ENCODE measurements around the gene P2RX1.
"Not testable (repeated sequence)": the region's sequence is repeated elsewhere in the genome, so short reads cannot be mapped to it uniquely, and the experiment has no call there.

P2RX1 gene

GRCh38 chr17:3885271-3885670 lies 31.0 kb downstream of the P2RX1 start:
- no peak for FAIRE-seq

GRCh38 chr17:3884188-3884587 lies 32.1 kb downstream of the P2RX1 start:
- FAIRE-seq: no peak

- FAIRE-seq: no peak
These were observed 34.0 kb downstream of the P2RX1 start for GRCh38 chr17:3882276-3882675.

- FAIRE-seq: no peak
These were observed 35.3 kb downstream of the P2RX1 start for GRCh38 chr17:3880983-3881382.

- no peak for FAIRE-seq
These were observed 36.5 kb downstream of the P2RX1 start for GRCh38 chr17:3879591-3880417.

- FAIRE-seq: no peak
These were observed 37.1 kb downstream of the P2RX1 start for GRCh38 chr17:3879186-3879585.

- no peak for FAIRE-seq
These were observed 39.0 kb downstream of the P2RX1 start for GRCh38 chr17:3877220-3877619.

GRCh38 chr17:3875317-3875716 lies 40.9 kb downstream of the P2RX1 start:
- no peak for FAIRE-seq

GRCh38 chr17:3873862-3874261 lies 42.4 kb downstream of the P2RX1 start:
- FAIRE-seq: no peak

GRCh38 chr17:3870871-3871306 lies 45.4 kb downstream of the P2RX1 start:
- FAIRE-seq: no peak

GRCh38 chr17:3867606-3868005 lies 48.7 kb downstream of the P2RX1 start:
- FAIRE-seq: no peak

- FAIRE-seq: no peak
These were observed 49.2 kb downstream of the P2RX1 start for GRCh38 chr17:3867106-3867505.

- FAIRE-seq: no peak
These were observed 50.0 kb downstream of the P2RX1 start for GRCh38 chr17:3866276-3866675.

GRCh38 chr17:3865176-3865575 lies 51.1 kb downstream of the P2RX1 start:
- no peak for FAIRE-seq

- no peak for FAIRE-seq
These were observed 51.7 kb downstream of the P2RX1 start for GRCh38 chr17:3864534-3864933.

GRCh38 chr17:3861761-3862681 lies 54.2 kb downstream of the P2RX1 start:
- FAIRE-seq: no peak

GRCh38 chr17:3860939-3861700 lies 55.1 kb downstream of the P2RX1 start:
- FAIRE-seq: no peak

- no peak for FAIRE-seq
These were observed 56.3 kb downstream of the P2RX1 start for GRCh38 chr17:3859940-3860339.

GRCh38 chr17:3857261-3858105 lies 58.8 kb downstream of the P2RX1 start:
- FAIRE-seq: no peak

GRCh38 chr17:3854204-3854603 lies 62.1 kb downstream of the P2RX1 start:
- not testable (repeated sequence) for FAIRE-seq

GRCh38 chr17:3852561-3852960 lies 63.7 kb downstream of the P2RX1 start:
- no peak for FAIRE-seq

- FAIRE-seq: no peak
These were observed 64.7 kb downstream of the P2RX1 start for GRCh38 chr17:3851461-3852100.

All from A204.1 (cell line).